GM18499 (cell line): ENCODE measurements around the gene PLXNB2.

Experiments used
- ATAC-seq: cut with Tn5 transposase; IDR thresholded peaks from one replicate; pipeline ENCODE4 v1.9.1; 2021; ENCODE audit warnings: moderate number of reproducible peaks; ENCODE audit not compliant: insufficient read depth, unreplicated experiment

PLXNB2 gene

DNA sequence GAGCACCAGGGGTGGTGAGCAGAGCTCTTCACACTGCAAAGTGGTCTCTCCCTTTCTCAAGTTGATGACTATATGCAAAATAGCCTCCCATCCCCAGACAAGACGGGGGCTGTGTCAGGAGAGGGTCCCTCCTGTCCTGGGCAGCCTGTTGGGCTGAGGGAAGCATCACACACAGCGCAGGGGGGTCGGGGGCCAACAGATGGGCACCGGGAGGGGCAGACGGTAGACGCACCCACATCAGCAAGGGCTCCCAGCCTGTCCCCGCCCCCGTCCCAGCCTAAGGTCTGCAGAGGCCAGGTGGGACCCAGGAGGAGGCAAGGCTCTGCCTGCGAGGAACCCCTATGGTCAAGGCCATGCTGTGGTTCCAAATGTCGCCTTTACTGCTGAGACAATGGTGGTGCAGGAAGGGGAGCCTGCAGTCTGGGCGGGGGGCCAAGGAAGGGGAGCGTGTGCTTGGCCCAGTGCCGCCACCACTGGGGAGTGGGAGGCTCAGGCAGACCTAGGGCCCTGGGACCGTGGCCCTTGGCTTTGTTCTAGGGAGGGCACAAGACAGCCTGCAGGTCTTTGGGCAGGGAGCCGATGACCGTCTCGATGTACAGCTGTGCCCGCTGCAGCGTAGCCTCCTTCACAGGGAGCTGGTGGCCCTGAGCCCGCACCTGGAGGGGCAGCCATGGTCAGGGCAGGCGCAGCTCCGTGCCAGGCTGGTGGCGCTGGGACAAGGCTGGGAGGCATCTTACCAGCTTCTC lies 4.3 kb upstream of the PLXNB2 start:
- no peak for ATAC-seq

DNA sequence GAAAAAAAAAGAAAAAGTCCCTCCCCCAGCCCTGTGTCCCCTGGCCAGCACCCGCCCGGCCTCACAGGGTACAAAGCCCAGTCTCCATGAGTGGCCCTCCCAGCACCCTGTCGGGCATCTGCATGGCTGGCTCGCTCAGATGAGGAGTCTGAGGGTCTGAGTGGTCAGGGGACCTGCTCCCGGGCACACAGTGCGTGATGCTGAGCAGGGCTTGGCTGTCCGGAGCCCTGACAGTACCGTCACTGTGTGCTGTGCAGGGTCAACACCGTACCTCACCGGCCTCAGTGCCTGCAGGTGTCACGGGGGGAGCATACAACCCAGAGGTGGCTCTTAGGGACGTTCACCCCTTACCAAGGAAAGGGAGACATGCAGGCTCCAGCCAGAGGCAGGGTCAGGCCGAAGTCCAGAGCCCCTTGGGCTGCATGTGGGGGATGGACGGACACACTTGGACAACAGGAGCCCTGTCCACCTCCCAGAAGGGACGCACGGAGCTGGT lies 3.6 kb upstream of the PLXNB2 start:
- ATAC-seq = no peak

DNA sequence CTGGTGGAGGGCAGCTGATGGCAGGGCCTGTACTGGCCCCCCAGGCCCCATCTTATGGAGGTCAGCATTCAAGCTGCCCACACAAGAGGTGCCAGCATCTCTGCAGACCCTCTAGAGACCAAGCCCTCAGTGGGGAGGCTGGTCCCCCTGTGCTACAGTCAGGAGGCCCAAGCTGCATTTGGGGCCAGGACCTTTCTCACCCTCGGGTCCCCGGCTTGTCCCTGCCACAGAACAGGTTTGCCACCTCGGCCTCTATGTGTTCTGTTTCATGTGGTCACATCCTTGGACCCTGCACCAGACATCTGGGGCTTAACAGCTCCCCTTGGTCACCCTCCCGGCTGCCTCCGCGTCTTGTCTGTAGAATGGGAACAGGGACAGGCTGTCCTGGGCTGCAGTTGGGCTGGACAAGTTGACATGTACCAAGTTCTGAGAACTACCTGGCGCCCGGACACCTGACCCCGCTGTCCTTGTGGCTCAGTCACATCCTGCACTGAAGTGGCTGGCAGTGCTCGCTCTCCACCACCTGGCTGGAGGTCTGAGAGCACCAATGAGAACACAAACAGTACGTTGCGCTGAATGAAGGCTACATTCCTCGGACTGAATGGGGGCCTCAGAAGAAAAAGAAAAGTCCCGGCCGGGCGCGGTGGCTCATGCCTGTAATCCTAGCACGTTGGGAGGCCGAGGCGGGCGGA lies 2.7 kb upstream of the PLXNB2 start:
- no peak for ATAC-seq

DNA sequence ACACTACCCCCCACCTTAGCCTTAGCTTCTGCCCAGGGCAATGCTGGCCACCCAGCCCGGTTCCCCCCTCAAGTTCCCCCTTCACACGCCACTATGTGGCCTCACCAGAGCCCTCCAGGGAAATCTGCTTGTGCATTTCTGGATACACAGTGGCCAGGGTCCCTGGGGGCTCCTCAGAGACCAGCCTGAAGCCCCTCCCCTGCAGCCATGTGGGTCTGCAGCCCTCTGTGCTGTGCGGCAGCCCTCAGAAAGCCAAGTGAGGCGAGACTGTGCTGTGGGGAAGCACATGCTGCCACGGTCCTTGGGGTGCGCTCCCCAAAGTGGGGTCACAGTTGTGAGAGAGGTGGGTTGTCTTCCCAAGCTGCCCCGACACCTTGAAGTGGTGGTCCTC lies 2.1 kb upstream of the PLXNB2 start:
- ATAC-seq = no peak

DNA sequence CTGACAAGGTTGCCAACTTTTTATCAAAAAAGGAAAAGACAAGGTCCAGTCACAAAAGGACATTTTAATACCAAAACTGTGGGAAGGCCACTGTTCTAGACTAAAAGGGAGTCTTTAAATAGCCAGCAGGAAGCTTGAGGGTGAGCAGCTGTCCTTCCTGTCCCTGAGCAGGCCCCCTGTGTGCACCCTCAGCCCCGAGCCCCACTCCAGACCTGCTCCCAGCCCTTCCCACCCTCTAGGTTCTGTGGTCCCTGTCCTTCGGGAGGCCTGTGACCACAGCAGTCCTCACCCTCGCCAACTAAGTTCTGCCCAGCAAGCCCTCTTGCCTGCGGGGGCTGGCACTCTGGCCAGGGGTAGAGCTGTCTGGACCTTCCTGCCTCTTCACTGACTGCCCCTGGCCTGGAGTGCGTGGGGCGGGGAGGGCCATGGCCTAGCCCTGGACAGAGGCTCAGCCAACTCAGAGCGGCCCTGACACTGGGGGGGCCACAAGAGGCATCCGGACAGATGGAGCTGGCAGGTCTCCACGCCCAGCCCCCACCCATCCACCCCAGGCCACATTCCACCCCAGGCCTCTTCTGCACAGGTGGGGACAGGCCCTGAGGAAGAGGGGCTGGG lies 1.6 kb upstream of the PLXNB2 start:
- no peak for ATAC-seq

DNA sequence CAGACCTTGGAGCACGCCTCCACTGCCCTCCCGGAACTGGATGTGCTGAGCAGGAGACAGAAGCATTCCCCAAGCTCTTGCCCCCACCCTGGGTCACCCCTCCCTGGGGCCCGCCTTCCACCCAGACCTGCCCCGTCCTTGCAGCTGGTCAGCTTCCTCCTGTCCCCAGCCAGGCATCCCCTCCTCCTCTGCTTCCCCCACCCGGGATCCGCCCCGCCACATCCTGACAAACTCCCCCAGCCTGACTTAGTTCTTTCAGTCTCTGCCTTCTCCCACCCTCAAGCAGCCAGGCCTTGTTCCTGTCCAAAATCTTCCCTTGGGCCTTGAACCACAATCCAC lies 1.1 kb upstream of the PLXNB2 start:
- no peak for ATAC-seq

DNA sequence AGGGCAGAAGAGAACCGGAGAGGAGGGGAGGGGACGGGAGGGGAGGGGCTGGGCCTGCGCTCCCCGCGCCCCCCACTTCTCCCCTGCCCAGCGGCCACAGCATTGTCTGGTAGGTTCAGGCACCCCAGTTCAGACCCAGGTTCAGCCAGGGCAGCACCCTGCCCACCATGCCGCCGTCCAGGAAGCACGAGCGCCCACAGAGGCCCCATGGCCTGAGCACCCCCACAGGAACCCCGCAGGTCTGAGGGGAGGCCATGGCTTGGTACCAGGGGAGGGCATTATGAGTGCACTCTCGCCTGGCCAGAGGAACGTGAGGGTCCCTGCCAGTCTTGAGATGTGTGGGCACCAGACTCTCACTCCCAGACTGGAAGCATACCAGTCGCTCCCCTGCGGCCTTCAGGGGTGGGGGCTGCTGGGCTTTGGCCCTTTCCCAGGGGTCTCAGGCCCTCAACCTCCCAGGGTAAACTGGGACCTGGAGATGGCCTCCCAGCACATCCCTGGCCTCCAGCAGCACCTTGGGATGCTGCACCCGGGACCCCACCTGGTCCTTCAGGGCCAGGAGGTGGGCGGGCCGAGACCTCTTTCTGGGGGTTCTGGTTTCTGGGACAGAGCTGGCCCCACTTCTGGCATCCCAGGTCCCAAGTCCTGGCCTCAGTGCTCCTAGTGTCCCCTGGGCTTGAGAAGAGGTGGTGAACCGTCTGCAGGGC lies 597 bp upstream of the PLXNB2 start:
- ATAC-seq = no peak

DNA sequence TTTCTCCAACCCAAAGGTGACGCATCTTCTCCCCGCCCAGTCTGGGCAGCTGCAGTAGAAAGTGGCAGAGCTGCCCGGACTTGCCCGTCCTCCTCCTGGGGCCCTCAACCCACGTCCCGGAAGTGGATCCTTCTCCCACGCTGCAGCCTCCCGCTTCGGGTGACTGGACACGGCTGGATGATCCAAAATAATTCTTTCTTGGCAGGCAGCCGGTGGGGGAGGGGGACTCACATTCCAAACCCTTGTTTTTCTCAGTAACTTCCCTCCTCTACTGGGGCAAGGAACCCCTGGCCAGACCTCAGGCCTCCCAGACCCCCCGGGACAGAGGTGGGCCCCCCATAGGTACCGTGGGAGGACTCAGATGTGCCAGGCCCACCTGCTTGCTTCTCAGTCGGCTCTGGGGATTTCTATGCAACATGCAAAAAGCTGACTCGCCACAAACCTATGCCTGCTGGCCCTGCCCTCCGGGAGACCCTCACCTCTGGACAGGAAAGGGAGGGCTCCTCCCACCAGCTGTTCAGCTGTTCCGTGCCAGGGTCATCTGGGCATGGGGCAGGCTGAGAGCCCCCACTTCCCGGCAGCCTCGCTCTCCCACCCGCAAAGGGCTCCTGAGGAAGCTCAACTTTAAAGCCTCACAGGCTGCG lies 1.4 kb downstream of the PLXNB2 start:
- no peak for ATAC-seq

DNA sequence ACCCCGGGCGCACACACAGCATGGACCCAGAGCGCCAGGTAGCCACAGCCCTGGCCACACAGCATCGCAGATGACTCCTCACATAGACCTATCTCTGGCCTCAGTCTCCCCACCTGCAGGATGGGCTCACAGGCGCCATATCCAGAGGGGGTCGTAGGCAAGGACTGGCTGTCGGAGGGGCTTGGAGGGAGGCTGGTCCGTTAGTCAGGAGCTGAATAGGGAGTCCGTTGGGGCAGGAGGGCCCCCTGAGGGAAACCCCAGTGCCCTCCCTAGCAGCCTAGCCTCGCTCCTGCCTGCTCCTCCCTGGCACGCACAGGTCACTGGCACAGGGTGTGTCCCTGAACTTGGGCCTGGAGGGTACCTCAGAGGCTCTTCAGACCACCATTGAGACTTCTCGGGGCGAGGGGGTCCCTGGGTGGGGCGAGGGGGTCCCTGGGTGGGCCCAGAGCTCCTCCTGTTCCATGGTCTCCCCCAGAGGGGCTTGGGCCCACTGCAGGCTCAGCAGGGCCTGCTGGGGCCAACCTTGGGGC lies 2.0 kb downstream of the PLXNB2 start:
- ATAC-seq = no peak

DNA sequence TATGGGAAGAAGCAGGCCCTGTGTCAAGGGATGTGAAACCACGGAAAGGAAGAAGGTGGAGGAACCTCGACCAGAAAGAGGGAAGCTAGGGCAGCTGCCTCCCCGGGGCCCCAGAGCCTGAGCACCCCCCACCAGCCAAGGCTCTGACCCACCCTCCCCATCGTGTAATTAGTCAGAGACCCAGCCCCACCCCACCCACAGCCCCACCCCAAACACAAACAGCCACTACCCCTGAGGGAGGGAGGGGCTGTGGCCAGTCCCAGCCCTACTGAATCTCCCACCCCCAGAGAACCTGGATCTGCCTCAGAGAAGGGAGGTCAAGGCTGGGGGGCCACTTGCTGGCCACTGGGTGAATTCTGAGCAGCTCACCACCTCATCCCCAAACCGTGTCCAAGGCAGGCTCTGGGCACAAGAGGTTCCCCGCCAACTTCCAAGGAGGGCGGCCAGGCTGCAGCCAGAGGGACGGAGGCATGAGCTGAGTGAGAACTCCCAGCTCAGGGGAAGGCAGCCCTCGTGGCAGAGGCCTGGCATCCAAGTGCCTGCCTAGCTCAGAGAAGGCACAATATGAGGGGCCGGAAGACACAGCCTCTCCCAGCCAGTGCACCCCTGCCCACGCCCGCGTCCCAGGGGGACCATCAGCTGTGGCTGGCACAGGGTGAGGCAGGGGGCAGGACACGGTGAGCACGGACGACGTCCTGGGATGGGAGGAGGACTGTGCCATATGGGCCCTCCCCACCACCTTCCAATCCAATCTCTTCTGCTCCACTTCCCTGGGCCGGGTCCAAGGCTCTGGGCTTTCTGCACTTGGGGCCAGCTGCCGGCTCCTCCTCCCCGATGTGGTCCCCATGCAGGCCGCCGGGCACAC lies 2.7 kb downstream of the PLXNB2 start:
- ATAC-seq = no peak

DNA sequence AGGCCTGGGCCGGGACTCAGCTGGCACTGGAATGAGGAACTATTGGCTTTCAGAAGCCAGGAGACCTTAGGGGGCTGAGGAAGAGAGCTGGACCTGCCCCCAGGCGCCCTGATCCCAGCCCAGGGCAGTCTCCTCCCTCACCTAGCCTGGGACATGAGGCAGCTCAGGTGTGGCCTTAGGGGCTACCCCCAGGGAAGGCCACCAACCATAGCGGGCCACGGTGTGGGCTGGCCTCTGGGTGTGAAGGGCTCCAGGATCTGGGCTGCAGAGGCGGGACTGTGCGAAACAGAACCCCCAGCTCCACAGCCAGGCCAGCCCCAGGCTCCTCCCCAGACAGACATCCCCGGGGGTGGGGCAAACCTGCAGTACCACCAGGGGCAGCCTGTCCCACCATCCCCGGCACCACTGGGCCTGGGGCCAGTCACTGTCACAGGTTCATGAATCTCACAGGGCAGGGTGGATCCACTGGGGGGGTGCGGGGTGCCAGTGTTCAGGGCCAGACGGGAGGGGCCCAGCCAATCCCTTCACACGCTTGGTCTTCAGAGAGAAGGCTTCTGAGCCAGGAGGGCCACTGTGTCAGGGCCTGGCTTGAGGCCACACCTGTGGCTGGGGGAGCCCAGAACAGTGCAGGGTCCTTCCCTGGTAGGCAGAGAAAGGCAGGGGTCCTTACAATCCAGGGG lies 3.5 kb downstream of the PLXNB2 start:
- ATAC-seq = no peak

DNA sequence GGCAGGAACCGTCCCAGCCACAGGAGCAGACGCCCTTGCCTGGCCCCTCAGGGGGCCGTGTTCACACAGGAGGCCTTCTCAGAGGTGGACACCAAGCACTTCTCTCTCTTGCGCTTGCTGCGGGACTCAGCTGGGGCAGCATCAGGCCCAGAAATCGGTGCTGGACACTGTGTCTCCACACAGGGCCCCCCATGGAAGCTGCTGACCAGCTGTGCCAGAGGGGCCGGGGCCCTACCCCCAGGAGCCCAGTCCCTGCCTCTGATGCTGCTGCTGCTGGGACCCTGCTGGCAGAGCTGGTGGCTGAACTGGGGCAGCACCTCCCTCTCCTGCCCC lies 4.0 kb downstream of the PLXNB2 start:
- ATAC-seq = no peak

DNA sequence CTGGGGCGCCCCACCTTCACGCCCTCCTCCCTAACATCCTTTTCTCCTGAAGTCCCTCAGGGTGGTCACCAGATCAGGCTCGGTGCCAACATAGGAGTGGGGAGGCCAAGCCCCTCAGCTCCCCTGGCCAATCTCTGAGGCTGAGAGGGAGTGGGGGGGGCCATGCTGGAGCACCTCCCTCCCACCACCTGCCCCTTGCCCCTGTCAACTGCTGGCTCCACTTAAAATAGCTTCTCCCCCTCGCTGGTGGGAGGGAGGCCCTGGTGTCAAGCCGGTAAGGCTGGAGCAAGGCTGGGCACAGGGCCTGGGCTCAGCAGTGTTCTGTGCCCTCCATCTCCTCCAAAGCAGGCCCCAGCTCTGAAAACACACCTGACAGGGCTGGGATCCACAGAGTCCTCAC lies 4.9 kb downstream of the PLXNB2 start:
- ATAC-seq = no peak

DNA sequence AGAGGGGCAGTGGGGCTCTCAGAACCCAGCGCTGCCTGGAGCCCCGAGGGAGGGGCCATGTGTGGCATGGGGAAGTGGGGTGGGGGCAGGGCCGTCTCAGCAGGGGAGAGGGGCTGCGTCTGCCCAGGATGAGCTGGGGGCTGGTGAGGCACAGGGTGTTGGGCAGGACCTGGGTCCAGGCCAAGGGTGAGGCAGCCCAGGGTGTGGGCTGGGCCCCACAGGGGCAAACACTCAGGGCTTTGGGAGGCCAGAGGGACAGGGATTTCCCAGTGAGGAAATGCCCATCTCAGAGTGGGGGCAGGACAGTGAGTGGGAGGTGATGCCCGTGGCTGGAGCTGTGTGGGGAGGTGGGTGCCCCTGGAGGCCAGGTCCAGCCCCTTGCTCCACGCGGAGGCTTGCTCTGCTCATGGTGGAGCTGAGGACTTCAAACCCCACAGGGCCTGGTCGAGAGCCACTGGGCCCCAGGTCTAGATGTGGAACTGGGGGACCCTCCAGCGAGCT lies 5.4 kb downstream of the PLXNB2 start:
- no peak for ATAC-seq

DNA sequence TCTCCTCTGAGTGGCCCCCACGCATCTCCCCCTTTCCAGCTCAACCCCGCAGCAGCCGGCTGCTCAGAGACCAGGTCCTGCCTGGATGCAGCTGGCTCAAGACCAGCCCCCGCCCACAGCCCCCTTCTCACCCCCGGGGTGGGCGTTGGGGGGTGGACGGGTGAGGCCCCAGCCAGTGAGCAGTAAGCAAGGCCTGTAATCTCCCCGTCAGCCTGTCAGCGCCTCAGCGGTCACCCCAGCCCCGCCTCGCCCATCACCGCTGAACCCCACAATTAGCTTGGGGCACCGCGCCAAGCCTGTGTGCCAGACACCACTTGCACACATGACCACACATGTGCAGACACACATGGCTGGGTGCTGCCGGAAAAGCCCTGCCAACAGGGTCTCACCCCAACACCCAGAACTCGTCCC lies 5.9 kb downstream of the PLXNB2 start:
- ATAC-seq = no peak

DNA sequence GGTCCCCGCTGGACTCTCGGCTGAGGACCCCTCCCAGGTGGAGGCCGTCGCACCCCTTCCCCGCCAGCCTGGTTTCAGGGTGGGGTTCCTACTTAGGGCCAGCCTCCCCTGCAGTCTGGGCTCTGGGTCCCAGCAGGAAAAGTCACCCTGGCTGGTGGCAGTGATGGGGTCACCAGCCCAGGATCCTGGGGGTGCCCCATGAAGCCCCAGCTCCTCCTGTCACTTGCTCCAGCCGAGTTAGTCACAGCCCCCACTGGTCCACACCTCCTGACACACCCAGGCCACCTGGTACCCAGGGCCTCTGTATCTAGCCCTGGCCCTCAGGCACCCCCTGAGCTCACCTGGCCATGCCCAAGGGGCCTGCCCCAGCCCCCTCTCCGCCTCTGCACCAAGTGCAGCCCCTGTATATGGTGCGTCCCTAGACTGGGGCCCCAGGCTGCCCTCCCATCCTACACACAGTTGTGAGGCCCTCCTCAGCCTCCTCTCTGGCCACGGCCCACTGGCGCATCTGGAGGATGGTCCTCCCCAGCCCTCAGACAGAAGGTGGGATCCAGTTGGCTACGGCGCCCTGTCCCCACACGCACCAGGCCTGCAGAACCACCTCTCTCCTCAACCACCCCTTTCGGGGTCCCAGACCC lies 6.7 kb downstream of the PLXNB2 start:
- ATAC-seq = no peak

DNA sequence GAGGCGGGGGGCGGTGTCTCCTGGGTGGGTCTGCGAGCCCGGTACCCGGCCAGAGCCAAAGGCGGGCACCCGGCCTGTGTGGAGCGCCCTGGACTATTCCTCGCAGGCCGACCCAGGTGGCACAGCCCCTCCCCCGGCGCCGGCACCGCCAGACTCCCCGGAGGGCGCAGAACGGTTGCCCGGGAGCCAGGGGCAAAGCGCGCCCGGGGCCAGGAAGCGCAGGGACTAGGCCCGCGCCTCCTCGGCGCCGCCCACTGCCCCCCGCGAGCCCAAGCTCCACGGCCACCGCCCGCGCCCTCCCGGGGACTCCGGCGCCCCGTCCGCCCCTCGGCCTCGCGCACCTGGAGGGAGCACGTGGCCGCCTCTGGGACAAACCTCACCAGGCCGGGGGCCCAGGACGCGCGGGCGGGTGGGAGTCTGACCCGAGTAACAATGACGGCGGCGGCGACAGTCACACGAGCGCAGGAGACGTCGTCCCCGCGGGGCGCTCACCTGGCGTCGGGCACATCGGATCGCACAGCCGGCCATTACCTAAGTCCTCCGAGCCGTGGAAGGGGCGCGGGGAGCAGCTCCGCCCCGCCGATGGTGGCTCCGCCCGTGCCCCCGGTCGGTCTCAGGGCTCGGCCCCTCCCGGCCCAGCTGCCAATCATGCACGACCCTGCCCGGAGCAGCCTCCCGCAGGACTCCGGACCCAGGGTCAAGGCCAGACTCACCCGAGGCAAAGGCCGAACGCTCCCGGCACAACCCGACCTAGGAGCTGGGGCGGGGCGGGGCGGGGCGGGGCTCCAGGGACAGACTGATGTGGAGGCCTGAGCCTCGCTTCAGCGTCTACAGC lies 7.4 kb downstream of the PLXNB2 start:
- no peak for ATAC-seq
